Psoas muscle (tissue), 8 donors: Measurements from ENCODE around the gene RPS15. TPM values are rescaled to one million over a fixed set of nuclear protein-coding genes. Genes with fewer than 3 reads are reported as not detected.

Source experiments
- ATAC-seq, 4 donors: fragments of 200-7000 bp; cut with Tn5 transposase; one replicate each; pipeline ENCODE4 v1.9.1; 2020; ENCODE audit warnings: moderate library complexity in 3 of 4, mild to moderate bottlenecking in 2 of 4
- DNase-seq, 2 donors: peaks; one replicate each; pipeline ENCODE4 v3.0.0-alpha.2; 2020
- H3K27ac ChIP-seq: fragments of 200-600 bp; one replicate; pipeline ENCODE4 v1.8.0; 2022
- H3K27me3 ChIP-seq, 3 donors: fragments of 200-600 bp in 1 of 3; one replicate each; pipeline versions ENCODE4 v1.6.1 to v1.8.0; 2013 to 2022; ENCODE audit warnings: low read length in 2 of 3, mild to moderate bottlenecking in 2 of 3, moderate library complexity in 1 of 3; ENCODE audit not compliant: insufficient read depth in 3 of 3
- H3K36me3 ChIP-seq, 2 donors: fragments of 200-600 bp in 1 of 2; one replicate each; pipeline versions ENCODE4 v1.6.1 to v1.8.0; 2013 to 2022; ENCODE audit warnings: low read depth in 1 of 2, mild to moderate bottlenecking in 1 of 2, moderate library complexity in 1 of 2; ENCODE audit not compliant: insufficient read depth in 1 of 2
- H3K4me1 ChIP-seq: fragments of 200-600 bp; one replicate; pipeline ENCODE4 v1.8.0; 2022
- H3K4me3 ChIP-seq: fragments of 200-600 bp; one replicate; pipeline ENCODE4 v1.8.0; 2022; ENCODE audit warnings: mild to moderate bottlenecking
- H3K9me3 ChIP-seq: fragments of 200-600 bp; one replicate; pipeline ENCODE4 v1.8.0; 2022
- CTCF ChIP-seq: fragments of 200-600 bp; IDR thresholded peaks from one replicate; pipeline ENCODE4 v1.8.0; 2022; ENCODE audit warnings: antibody characterized with exemption
- WGBS, 3 donors: extraction: QIAGEN DNeasy Blood & Tissue Kit; methylation state at CpG; one replicate each; pipeline versions ENCODE4 v1.1.6 to v1.1.7; 2013; 5-methylcytosine and 5-hydroxymethylcytosine counted together
- intact Hi-C, 2 donors: fragments of 100-400 bp; cut with DNase I; formaldehyde crosslinking; loops; one replicate each; pipeline versions ENCODE4 v1.11.0 to v1.14.2; 2022
- polyA plus RNA-seq, 3 donors: library from polyadenylated mRNA; stranded (reverse); fragments of 200-250 nt; gene quantifications; one replicate each; pipeline ENCODE4 v1.2.3, GENCODE V29; 2013
- total RNA-seq, 4 donors: library from RNA; stranded (reverse); fragmentation: NEBNext Ultra II Directional in 2 of 4; extraction: Animal tissue kit (Norgen Biotek cat#: 25700) in 2 of 4; gene quantifications; one replicate each; pipeline versions ENCODE4 v1.2.1 to v1.2.4, GENCODE V29; 2021 to 2023
- donor health status: healthy with polysubstance abuse.
- donor health status: DM: no; HTN: no; CAD: no; lungs with moderate emphysema.
- donor health status: Bipolar disorder and iron deficiency.
- donor health status: healthy.
- donor health status: DM: yes; HTN: yes; CAD: no.
- donor health status: DM: no; HTN: no; CAD: no.
- donor health status: DM: no; HTN: no; CAD: no.
- donor health status: DM: yes; HTN: yes; CAD: no.

Gene RPS15
- total and polyA plus RNA-seq, 7 donors = 697 to 4,077 (median 992) TPM

GRCh38 chr19:1449467-1450442, 11.6 kb downstream of the RPS15 start, which contains the start of gene APC2:
Gene APC2, plus strand, starts transcription at chr19:1450121. Its CDS starts 2,881 bp downstream, at chr19:1453002.
- ATAC-seq (no peak), DNase-seq (no peak)
- WGBS, 3 donors = 2 to 3% (median 2%) methylated on average over 62 to 74 of the region's 74 CpGs
- Histone ChIP-seq H3K4me3 (no peak within 1 kb of the TSS), H3K27ac (no peak within 1 kb of the TSS), H3K9me3 (no peaks in the 10 kb centered on the region), H3K27me3 (peaks cover 0 to 91% (median 63%) of the 10 kb centered on the region in 3 donors), H3K4me1 (no peaks in the 10 kb centered on the region), H3K36me3 (no peaks in the 10 kb centered on the region)
- TF ChIP-seq CTCF = no peak
- intact Hi-C loops = loop anchor here in 1 of 2 donors (5.0 to 10.0 kb wide), 2 partner anchors 132 to 165 kb away; partner anchors contain the start of gene EFNA2

- WGBS, 3 donors = 49 to 56% (median 54%) methylated on average over 21 to 22 of the region's 22 CpGs
- H3K4me1 ChIP-seq = no peaks in the 10 kb centered on the region
- no peak for DNase-seq
- H3K36me3 ChIP-seq = no peaks in the 10 kb centered on the region
- no peak overlapping the region for H3K27ac ChIP-seq
- intact Hi-C loops = no loop called here
- no peaks in the 10 kb centered on the region for H3K9me3 ChIP-seq
- no peak for TF ChIP-seq CTCF
- H3K4me3 ChIP-seq = no peak overlapping the region
- H3K27me3 ChIP-seq = peaks cover 0 to 95% (median 69%) of the 10 kb centered on the region in 3 donors
- ATAC-seq = no peak
These were observed 12.8 kb downstream of the RPS15 start for GRCh38 chr19:1450735-1451731.

GRCh38 chr19:1451916-1452801, 14.0 kb downstream of the RPS15 start:
- no peaks in the 10 kb centered on the region for H3K4me1 ChIP-seq
- no peak overlapping the region for H3K27ac ChIP-seq
- intact Hi-C loops = no loop called here
- peaks cover 0 to 95% (median 69%) of the 10 kb centered on the region in 3 donors for H3K27me3 ChIP-seq
- no peaks in the 10 kb centered on the region for H3K9me3 ChIP-seq
- DNase-seq = no peak
- H3K36me3 ChIP-seq = no peaks in the 10 kb centered on the region
- TF ChIP-seq CTCF = no peak
- 8 to 14% (median 13%) methylated on average over 30 to 39 of the region's 39 CpGs for WGBS, 3 donors
- no peak for ATAC-seq
- H3K4me3 ChIP-seq = no peak overlapping the region
